ENCODE measurements around the gene SLFNL1.

DNA sequence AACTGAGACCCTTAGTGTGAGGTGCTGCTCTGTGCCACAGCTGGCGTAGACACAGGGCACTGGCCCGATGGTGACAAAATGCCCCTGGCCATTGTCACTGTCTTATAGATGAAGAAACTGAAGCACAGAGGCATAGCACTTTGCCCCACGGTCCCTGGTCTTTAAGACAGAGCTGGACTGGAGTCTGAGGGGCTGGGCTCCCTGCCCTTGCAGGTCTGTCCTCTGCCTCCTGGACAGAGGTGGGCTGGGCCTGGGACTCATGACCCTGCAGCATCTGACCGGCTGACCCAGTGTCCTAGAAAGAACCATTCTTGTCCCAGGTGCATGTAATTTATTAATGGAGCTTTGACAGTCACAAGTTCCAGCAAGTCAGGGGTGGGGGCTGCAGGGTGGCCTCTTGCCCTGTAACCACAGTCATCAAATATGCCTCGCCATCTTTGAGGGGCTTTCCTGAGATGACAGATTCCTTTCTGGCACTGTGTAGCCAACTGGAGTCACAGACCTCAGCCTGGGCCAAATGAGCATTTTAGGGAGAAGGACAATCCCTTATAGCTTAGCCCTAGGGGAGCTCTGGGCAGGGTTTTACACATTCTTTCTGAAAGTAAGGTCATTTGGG is 6.1 kb downstream of the SLFNL1 start:
- TF ChIP-seq POLR2A (IDR thresholded peaks at IDR 0.05; ENCODE audit: low read length), result no peak
- TF ChIP-seq GATA1 (IDR thresholded peaks at IDR 0.05; ENCODE audit: low read depth, low read length), result no peak

Measured in erythroblast (primary cell).